ENCODE results near the gene HSF2.

DNA sequence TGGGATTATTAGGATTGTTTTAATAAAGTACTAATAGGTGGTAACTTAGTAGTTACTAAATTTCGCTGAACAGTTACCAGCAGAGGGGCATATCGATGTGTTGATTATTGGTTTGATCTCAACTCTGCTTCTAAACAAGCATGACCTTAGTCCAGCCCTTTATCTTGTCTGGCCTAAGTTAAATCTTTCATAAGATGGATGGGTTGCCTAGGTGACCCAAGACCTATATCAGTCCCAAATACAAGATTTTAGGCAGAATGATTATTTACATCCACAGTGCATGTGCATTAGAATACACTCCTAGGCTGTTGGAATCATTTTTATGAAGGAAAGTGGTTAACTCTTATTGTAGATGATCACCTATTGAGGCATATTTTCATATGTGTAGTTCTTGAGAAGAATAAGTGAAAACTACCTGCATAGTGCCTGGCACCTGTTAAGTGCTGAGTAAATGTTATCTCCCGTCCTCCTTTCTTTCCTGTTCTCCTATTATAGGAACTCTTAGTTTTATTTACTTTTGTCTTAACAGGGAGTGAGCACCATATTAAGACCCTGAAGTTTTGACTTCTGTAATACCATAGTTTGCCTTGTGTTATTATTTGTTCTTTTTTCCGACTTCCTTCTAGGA lies 1.1 kb downstream of the HSF2 start:
- TF ChIP-seq, protein P1, sequence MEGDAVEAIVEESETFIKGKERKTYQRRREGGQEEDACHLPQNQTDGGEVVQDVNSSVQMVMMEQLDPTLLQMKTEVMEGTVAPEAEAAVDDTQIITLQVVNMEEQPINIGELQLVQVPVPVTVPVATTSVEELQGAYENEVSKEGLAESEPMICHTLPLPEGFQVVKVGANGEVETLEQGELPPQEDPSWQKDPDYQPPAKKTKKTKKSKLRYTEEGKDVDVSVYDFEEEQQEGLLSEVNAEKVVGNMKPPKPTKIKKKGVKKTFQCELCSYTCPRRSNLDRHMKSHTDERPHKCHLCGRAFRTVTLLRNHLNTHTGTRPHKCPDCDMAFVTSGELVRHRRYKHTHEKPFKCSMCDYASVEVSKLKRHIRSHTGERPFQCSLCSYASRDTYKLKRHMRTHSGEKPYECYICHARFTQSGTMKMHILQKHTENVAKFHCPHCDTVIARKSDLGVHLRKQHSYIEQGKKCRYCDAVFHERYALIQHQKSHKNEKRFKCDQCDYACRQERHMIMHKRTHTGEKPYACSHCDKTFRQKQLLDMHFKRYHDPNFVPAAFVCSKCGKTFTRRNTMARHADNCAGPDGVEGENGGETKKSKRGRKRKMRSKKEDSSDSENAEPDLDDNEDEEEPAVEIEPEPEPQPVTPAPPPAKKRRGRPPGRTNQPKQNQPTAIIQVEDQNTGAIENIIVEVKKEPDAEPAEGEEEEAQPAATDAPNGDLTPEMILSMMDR (IDR thresholded peaks at IDR 0.05) = no peak
- TF ChIP-seq POLR2A (IDR thresholded peaks at IDR 0.05) = no peak
